Esophagus muscularis mucosa (tissue), 4 donors: ENCODE results near the gene SQSTM1.

Experiments used
- EP300 ChIP-seq: sonication (generic); formaldehyde crosslinking; IDR thresholded peaks from one replicate; pipeline ENCODE4 v1.6.1; 2017; ENCODE audit warnings: antibody characterized with exemption
- POLR2A ChIP-seq: fragments of 450-650 bp; IDR thresholded peaks from one replicate; pipeline ENCODE4 v1.6.1; 2017; ENCODE audit warnings: antibody characterized with exemption, moderate library complexity, mild to moderate bottlenecking, low read depth
- POLR2AphosphoS5 ChIP-seq, 2 donors: sonication (generic); formaldehyde crosslinking; IDR thresholded peaks; one replicate each; pipeline ENCODE4 v1.6.1; 2017; ENCODE audit warnings: antibody characterized with exemption in 2 of 2
- TF ChIP-seq, protein P1 (sequence below), 3 experiments: fragments of 200-600 bp in 2 of 3; fragments of 450-650 bp in 1 of 3; sonication (generic) in 2 of 3; IDR thresholded peaks; one replicate each; pipeline ENCODE4 v1.5.1; 2017 to 2019; ENCODE audit warnings: antibody characterized with exemption in 3 of 3, mild to moderate bottlenecking in 2 of 3, moderate library complexity in 1 of 3

DNA sequence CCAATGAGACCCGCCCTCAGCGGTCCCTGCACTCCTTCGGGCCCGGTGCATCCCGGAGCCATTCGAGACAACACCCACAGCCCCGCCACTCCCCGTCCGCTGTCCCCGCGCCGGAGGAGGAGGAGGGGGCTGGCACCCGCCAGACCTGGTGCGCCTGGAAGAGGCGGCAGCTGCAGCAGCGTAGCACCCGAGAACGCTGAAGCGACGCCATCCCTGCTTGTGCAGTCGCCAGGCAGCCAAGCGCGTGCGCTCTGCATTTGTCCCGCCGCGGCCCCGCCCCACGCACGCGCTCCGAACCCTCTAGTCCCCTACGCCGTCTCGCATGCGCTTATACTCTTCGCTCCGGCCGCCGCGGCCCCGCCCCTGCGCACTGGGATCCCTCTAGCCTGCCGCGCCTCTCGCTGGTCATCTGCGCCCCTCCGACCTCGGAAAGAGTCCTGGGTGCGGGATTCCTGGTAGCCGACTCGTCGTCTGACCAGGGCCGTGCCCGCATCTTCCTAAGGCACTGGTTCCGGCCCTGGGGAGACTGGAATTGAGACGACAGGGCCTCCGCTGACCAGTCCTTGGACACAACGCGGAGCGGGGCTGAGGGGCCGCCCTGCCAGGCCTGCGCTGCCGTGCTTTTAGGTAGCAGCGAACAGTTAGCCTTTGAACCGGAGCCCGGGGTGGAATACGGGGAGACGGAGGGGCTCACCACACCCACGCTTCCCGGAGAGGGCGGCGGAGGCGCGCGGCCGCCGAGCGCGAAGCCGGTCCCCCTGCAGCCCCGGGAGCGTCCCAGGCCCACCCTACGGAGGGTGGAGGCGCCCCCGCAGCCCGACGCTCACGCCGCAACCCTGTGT is 38.1 kb downstream of the SQSTM1 start, which contains the start of gene MRNIP:
- TF ChIP-seq, protein P1, sequence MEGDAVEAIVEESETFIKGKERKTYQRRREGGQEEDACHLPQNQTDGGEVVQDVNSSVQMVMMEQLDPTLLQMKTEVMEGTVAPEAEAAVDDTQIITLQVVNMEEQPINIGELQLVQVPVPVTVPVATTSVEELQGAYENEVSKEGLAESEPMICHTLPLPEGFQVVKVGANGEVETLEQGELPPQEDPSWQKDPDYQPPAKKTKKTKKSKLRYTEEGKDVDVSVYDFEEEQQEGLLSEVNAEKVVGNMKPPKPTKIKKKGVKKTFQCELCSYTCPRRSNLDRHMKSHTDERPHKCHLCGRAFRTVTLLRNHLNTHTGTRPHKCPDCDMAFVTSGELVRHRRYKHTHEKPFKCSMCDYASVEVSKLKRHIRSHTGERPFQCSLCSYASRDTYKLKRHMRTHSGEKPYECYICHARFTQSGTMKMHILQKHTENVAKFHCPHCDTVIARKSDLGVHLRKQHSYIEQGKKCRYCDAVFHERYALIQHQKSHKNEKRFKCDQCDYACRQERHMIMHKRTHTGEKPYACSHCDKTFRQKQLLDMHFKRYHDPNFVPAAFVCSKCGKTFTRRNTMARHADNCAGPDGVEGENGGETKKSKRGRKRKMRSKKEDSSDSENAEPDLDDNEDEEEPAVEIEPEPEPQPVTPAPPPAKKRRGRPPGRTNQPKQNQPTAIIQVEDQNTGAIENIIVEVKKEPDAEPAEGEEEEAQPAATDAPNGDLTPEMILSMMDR (IDR thresholded peaks at IDR 0.05): peak in 2 of 3 experiments; percentile 40 to 49
- no peak for TF ChIP-seq POLR2A
- no peak for TF ChIP-seq EP300
- TF ChIP-seq POLR2AphosphoS5 (IDR thresholded peaks at IDR 0.05): peak; percentile 91 to 95
